Lower leg skin (tissue), 3 donors: ENCODE data around the gene DENND1B.

Experiments used
- POLR2A ChIP-seq, 2 donors: fragments of 450-650 bp; IDR thresholded peaks; one replicate each; pipeline ENCODE4 v1.6.1; 2016 to 2017; ENCODE audit warnings: antibody characterized with exemption in 2 of 2, mild to moderate bottlenecking in 1 of 2, moderate library complexity in 1 of 2
- TF ChIP-seq, protein P1 (sequence below), 3 donors: fragments of 450-650 bp; IDR thresholded peaks; one replicate each; pipeline ENCODE4 v1.5.1; 2016; ENCODE audit warnings: antibody characterized with exemption in 3 of 3, mild to moderate bottlenecking in 3 of 3, moderate library complexity in 2 of 3

DNA sequence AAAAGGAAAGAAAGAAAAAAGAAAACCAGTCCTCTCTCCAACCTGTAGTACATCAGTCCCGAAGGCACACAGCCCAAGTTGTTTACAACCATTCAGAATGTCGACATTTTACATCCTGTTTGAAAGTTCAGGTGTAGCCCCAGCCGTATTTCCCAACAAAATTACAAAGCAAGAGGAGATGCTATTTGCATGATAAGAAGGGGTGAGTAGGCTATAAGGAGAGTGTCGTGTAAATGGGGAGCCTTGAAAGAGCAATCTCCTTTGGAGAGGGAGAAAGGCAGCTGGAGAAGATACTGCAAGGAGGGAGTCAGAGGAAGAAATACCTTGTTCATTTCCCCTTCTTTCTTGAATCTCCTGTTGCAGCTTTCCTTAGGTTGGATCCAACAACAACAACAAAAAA, 35.5 kb upstream of the DENND1B start:
- TF ChIP-seq, protein P1, sequence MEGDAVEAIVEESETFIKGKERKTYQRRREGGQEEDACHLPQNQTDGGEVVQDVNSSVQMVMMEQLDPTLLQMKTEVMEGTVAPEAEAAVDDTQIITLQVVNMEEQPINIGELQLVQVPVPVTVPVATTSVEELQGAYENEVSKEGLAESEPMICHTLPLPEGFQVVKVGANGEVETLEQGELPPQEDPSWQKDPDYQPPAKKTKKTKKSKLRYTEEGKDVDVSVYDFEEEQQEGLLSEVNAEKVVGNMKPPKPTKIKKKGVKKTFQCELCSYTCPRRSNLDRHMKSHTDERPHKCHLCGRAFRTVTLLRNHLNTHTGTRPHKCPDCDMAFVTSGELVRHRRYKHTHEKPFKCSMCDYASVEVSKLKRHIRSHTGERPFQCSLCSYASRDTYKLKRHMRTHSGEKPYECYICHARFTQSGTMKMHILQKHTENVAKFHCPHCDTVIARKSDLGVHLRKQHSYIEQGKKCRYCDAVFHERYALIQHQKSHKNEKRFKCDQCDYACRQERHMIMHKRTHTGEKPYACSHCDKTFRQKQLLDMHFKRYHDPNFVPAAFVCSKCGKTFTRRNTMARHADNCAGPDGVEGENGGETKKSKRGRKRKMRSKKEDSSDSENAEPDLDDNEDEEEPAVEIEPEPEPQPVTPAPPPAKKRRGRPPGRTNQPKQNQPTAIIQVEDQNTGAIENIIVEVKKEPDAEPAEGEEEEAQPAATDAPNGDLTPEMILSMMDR (IDR thresholded peaks at IDR 0.05) = no peak
- no peak for TF ChIP-seq POLR2A (IDR thresholded peaks at IDR 0.05)
